Brain microvascular endothelial cell (primary cell): Measurements from ENCODE around the gene KLLN.
"Not testable (repeated sequence)": the region's sequence is repeated elsewhere in the genome, so short reads cannot be mapped to it uniquely, and the experiment has no call there.

ENCODE experiments used
- DNase-seq: peaks from one replicate; pipeline ENCODE4 v3.0.0-alpha.2; 2020
- H3K27ac ChIP-seq: fragments of 250-450 bp; sonication (Bioruptor Pico); 2 replicates; pipeline ENCODE4 v1.5.1; 2020; ENCODE audit warnings: mild to moderate bottlenecking, moderate library complexity
- H3K27me3 ChIP-seq: fragments of 250-450 bp; sonication (Bioruptor Pico); replicated peaks from 2 replicates; pipeline ENCODE4 v1.5.1; 2020; ENCODE audit warnings: mild to moderate bottlenecking
- H3K36me3 ChIP-seq: fragments of 250-450 bp; sonication (Bioruptor Pico); replicated peaks from 2 replicates; pipeline ENCODE4 v1.5.1; 2020; ENCODE audit warnings: mild to moderate bottlenecking
- H3K4me3 ChIP-seq: 2 replicates; pipeline ENCODE4 v1.5.1; 2011; ENCODE audit warnings: low read depth, mild to moderate bottlenecking, control low read depth, low read length, moderate library complexity
- in situ Hi-C: cut with HindIII; loops from 2 replicates; pipeline ENCODE4 v1.10.0; 2017; ENCODE audit warnings: low sequenced_read_pairs, low pct_ligation_motif_present
- TF ChIP-seq, protein P1 (sequence below): IDR thresholded peaks from 2 replicates; pipeline ENCODE4 v1.5.1; 2011; ENCODE audit warnings: low read depth, mild to moderate bottlenecking, moderate library complexity, low read length, control low read depth, inconsistent platforms; ENCODE audit errors: missing control alignments

The KLLN gene, protein sequence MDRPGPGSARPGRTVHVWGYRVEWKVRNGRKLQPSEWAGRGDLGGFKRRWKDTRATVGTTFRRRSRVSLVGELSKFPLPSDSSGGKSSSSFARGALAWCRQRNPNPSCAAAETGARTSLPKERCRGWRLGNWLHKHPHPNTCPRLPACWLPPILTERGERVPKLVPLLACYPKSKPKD

DNA sequence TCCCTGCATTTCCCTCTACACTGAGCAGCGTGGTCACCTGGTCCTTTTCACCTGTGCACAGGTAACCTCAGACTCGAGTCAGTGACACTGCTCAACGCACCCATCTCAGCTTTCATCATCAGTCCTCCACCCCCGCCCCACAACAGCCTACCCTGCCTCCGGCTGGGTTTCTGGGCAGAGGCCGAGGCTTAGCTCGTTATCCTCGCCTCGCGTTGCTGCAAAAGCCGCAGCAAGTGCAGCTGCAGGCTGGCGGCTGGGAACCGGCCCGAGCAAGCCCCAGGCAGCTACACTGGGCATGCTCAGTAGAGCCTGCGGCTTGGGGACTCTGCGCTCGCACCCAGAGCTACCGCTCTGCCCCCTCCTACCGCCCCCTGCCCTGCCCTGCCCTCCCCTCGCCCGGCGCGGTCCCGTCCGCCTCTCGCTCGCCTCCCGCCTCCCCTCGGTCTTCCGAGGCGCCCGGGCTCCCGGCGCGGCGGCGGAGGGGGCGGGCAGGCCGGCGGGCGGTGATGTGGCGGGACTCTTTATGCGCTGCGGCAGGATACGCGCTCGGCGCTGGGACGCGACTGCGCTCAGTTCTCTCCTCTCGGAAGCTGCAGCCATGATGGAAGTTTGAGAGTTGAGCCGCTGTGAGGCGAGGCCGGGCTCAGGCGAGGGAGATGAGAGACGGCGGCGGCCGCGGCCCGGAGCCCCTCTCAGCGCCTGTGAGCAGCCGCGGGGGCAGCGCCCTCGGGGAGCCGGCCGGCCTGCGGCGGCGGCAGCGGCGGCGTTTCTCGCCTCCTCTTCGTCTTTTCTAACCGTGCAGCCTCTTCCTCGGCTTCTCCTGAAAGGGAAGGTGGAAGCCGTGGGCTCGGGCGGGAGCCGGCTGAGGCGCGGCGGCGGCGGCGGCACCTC is at the start of gene KLLN, which contains the start of gene PTEN:
Gene KLLN, minus strand, starts transcription at position 481 of the 891 bp plus-strand sequence. CDS start 1,046 bp downstream, outside the sequence.
Gene PTEN, plus strand, starts transcription at position 573 of the 891 bp plus-strand sequence. CDS start 845 bp downstream, outside the sequence.
- DNase-seq = peak; percentile 85
- Histone ChIP-seq H3K4me3 (peak within 1 kb of the TSS; percentile 89), H3K27me3 (no peaks in the 10 kb centered on the region), H3K27ac (peak within 1 kb of the TSS; percentile 95), H3K36me3 (peaks cover 2% of the 10 kb centered on the region)
- TF ChIP-seq, protein P1, sequence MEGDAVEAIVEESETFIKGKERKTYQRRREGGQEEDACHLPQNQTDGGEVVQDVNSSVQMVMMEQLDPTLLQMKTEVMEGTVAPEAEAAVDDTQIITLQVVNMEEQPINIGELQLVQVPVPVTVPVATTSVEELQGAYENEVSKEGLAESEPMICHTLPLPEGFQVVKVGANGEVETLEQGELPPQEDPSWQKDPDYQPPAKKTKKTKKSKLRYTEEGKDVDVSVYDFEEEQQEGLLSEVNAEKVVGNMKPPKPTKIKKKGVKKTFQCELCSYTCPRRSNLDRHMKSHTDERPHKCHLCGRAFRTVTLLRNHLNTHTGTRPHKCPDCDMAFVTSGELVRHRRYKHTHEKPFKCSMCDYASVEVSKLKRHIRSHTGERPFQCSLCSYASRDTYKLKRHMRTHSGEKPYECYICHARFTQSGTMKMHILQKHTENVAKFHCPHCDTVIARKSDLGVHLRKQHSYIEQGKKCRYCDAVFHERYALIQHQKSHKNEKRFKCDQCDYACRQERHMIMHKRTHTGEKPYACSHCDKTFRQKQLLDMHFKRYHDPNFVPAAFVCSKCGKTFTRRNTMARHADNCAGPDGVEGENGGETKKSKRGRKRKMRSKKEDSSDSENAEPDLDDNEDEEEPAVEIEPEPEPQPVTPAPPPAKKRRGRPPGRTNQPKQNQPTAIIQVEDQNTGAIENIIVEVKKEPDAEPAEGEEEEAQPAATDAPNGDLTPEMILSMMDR = no peak
- in situ Hi-C loops = loop anchor here (25.0 kb wide), 2 partner anchors 524 to 699 kb away; no protein-coding TSS in a partner anchor

DNA sequence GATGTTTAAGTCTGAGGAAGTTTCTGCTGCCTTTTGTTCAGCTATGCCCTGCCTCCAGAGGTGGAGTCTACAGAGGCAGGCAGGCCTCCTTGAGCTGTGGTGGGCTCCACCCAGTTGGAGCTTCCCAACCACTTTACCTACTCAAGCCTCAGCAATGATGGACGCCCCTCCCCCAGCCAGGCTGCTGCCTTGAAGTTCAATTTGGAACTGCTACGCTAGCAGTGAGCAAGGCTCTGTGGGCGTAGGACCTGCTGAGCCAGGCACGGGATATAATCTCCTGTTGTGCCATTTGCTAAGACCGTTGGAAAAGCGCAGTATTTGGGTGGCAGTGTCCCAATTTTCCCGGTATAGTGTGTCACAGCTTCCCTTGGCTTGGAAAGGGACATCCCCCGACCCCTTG is 40.1 kb upstream of the KLLN start:
- H3K27ac ChIP-seq, DNase-seq, H3K36me3 ChIP-seq, H3K27me3 ChIP-seq, H3K4me3 ChIP-seq, in situ Hi-C loops: not testable (repeated sequence)

DNA sequence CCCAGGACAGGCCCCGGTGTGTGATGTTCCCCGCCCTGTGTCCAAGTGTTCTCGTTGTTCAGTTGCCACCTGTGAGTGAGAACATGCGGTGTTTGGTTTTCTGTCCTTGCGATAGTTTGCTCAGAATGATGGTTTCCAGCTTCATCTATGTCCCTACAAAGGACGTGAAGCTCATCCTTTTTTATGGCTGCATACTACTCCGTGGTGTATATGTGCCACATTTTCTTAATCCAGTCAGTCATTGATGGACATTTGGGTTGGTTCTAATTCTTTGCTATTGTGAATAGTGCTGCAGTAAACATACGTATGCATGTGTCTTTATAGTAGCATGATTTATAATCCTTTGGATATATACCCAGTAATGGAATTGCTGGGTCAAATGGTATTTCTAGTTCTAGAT is 34.6 kb upstream of the KLLN start:
- H3K36me3 ChIP-seq, in situ Hi-C loops, H3K27me3 ChIP-seq, H3K27ac ChIP-seq, H3K4me3 ChIP-seq, DNase-seq: not testable (repeated sequence)

DNA sequence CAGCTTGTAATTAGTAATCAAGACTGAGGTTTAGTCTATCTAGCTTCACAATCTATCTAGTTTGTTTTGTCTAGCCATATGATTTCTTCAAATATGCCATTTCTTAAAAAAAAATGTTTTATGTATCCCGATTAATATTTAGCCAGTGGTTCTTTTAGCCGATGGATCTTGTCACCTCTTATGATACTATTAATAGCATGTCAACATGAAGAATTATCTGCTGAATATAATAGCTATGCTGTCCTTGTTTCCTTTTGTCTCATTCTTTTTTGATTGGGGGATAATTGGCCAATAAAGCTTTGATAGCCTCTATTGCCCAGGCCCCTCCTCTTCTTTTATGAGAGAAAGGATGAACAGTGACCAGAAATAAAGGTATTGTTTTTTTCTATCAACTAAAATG is 32.9 kb upstream of the KLLN start:
- H3K4me3 ChIP-seq = no peak overlapping the region
- no peaks in the 10 kb centered on the region for H3K27me3 ChIP-seq
- H3K27ac ChIP-seq = no peak overlapping the region
- TF ChIP-seq, protein P1 = no peak
- in situ Hi-C loops = no loop called here
- DNase-seq = no peak
- no peaks in the 10 kb centered on the region for H3K36me3 ChIP-seq

DNA sequence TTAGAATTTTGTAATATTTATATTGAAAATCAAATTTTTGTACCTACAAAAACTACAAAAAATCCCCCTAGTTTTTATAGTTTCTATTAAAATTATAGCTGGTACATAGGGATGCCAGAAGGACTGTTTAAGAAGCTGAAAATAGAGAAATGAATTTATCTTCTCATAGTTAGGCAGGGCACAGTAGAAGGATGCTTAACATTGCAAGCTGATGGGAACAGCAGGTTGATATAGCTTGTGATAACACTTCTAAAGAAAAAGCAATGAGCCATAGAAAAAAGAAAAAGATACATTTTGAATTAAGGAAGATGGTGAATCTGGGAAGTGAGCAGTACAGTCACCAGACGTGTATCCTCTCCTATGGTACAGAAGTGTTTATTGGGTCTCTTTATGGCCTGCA is 32.1 kb upstream of the KLLN start:
- TF ChIP-seq, protein P1 = no peak
- Histone ChIP-seq H3K27me3 (no peaks in the 10 kb centered on the region), H3K27ac (no peak overlapping the region), H3K36me3 (no peaks in the 10 kb centered on the region), H3K4me3 (no peak overlapping the region)
- in situ Hi-C loops = no loop called here
- DNase-seq = no peak

DNA sequence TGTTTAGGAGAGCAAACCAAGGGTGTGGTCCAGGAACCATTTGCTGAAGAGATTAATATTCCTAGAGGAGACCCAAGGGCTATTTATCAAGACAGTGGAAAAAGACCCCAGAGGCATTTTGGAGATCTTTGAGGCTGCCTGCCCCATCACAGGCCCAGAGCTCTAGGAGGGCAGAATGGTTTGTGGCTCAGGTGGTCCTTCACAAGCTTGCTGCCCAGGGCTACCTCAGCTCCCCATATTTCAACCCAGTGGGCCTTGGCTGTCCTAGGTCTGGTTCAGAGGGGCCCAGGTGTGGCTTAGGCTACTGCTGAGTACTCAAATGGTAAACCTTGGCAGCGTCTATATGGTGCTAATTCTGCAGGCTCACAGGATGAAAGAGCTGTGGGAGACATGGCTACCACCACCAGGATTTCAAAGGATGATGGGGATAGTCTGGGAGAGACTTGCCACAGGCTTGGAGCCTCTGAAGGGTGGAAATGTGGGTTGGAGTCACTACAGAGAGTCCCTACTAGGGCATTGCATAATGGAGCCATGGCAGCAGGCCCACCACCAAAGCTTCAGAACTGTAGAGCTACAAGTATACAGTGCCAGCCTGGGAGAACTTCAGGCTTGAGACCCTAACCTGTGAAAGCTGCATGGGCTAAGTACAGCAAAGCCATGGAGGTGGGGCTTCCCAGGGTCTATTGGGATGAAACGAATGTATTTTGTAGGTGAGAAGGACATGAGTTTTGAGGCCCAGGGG is 24.4 kb upstream of the KLLN start:
- Histone ChIP-seq H3K36me3 (peaks cover 3% of the 10 kb centered on the region), H3K27me3 (no peaks in the 10 kb centered on the region), H3K4me3 (no peak overlapping the region), H3K27ac (no peak overlapping the region)
- in situ Hi-C loops = no loop called here
- no peak for DNase-seq
- TF ChIP-seq, protein P1 = no peak
